ENCODE measurements around the gene LTK.

DNA sequence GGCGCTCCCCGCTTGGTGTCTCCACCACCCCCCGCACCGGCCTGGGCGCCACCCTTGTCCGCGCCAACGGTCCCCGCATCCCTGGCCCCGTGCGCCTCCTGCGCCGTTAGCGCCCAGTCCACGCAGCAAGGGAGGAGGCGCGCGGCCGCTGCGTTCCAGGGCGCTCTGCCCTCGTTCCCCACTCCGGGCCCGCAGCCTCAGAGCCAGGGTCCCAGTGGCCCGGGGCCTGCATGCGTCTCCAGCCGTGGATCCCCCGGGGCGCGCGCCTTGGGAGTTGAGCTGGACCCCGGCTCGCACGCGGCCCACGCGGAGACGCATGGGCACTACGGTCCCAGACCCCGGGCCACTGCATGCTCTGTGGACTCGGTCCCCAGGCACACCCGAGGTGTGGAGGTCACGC, 27.3 kb downstream of the LTK start:
- no peak for TF ChIP-seq EZH2phosphoT487 (IDR thresholded peaks at IDR 0.05; ENCODE audit: low read length)
- TF ChIP-seq, protein P1, sequence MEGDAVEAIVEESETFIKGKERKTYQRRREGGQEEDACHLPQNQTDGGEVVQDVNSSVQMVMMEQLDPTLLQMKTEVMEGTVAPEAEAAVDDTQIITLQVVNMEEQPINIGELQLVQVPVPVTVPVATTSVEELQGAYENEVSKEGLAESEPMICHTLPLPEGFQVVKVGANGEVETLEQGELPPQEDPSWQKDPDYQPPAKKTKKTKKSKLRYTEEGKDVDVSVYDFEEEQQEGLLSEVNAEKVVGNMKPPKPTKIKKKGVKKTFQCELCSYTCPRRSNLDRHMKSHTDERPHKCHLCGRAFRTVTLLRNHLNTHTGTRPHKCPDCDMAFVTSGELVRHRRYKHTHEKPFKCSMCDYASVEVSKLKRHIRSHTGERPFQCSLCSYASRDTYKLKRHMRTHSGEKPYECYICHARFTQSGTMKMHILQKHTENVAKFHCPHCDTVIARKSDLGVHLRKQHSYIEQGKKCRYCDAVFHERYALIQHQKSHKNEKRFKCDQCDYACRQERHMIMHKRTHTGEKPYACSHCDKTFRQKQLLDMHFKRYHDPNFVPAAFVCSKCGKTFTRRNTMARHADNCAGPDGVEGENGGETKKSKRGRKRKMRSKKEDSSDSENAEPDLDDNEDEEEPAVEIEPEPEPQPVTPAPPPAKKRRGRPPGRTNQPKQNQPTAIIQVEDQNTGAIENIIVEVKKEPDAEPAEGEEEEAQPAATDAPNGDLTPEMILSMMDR (IDR thresholded peaks at IDR 0.05; ENCODE audit: low read length) = no peak

Data from MM.1S (cell line).